ENCODE results near the gene BAD. TPM values are rescaled to one million over a fixed set of nuclear protein-coding genes. Genes with fewer than 3 reads are reported as not detected.

Gene BAD
- total RNA-seq, 4 donors from 2014 or later = 57.1 to 71.9 (median 64.4) TPM

- DNase-seq (ENCODE audit: low spot score in 2 of 2) = no peak
- 2% methylated on average over 17 of the region's 75 CpGs for WGBS
- H3K9me3 ChIP-seq = no peaks in the 10 kb centered on the region
- TF ChIP-seq EP300 (IDR thresholded peaks at IDR 0.05) (no peak), CTCF (IDR thresholded peaks at IDR 0.05) (peak; percentile 55 to 95)
- peaks cover 19% of the 10 kb centered on the region for H3K36me3 ChIP-seq
- no peaks in the 10 kb centered on the region for H3K27me3 ChIP-seq
- peak within 1 kb of the TSS; percentile 85 for H3K4me3 ChIP-seq
- peaks cover 43% of the 10 kb centered on the region for H3K4me1 ChIP-seq
- H3K27ac ChIP-seq = peak within 1 kb of the TSS; percentile 16
Observed at GRCh38 chr11:64251016-64251752, 33.3 kb downstream of the BAD start, which contains the start of gene PLCB3. PLCB3 (plus strand) TSS chr11:64251530; CDS start chr11:64251650, 120 bp downstream.

GRCh38 chr11:64250415-64251015 is 34.0 kb downstream of the BAD start:
- WGBS = 35% methylated on average over 9 of the region's 13 CpGs
- Histone ChIP-seq H3K4me1 (peaks cover 50% of the 10 kb centered on the region), H3K36me3 (peaks cover 12% of the 10 kb centered on the region), H3K9me3 (no peaks in the 10 kb centered on the region), H3K27me3 (no peaks in the 10 kb centered on the region), H3K4me3 (peak overlapping the region; percentile 85), H3K27ac (no peak overlapping the region)
- TF ChIP-seq POLR2AphosphoS5 (IDR thresholded peaks at IDR 0.05) (no peak), POLR2A (IDR thresholded peaks at IDR 0.05) (no peak), EP300 (IDR thresholded peaks at IDR 0.05) (no peak), CTCF (IDR thresholded peaks at IDR 0.05) (no peak)
- DNase-seq (ENCODE audit: low spot score in 2 of 2) = no peak

GRCh38 chr11:64249563-64250414 is 34.7 kb downstream of the BAD start:
- Histone ChIP-seq H3K4me3 (no peak overlapping the region), H3K4me1 (peaks cover 57% of the 10 kb centered on the region), H3K36me3 (peaks cover 6% of the 10 kb centered on the region), H3K27me3 (no peaks in the 10 kb centered on the region), H3K9me3 (no peaks in the 10 kb centered on the region), H3K27ac (no peak overlapping the region)
- WGBS = 86% methylated on average over 7 of the region's 8 CpGs
- TF ChIP-seq POLR2AphosphoS5 (IDR thresholded peaks at IDR 0.05) (no peak), CTCF (IDR thresholded peaks at IDR 0.05) (no peak), POLR2A (IDR thresholded peaks at IDR 0.05) (no peak), EP300 (IDR thresholded peaks at IDR 0.05) (no peak)
- no peak for DNase-seq (ENCODE audit: low spot score in 2 of 2)

GRCh38 chr11:64249038-64249437 is 35.4 kb downstream of the BAD start:
- Histone ChIP-seq H3K27ac (no peak overlapping the region), H3K27me3 (no peaks in the 10 kb centered on the region), H3K9me3 (no peaks in the 10 kb centered on the region), H3K4me3 (no peak overlapping the region), H3K4me1 (peaks cover 63% of the 10 kb centered on the region), H3K36me3 (peaks cover 3% of the 10 kb centered on the region)
- WGBS = 89% methylated on average over 4 of the region's 4 CpGs
- no peak for TF ChIP-seq EP300 (IDR thresholded peaks at IDR 0.05)
- TF ChIP-seq POLR2A (IDR thresholded peaks at IDR 0.05) = no peak
- TF ChIP-seq CTCF (IDR thresholded peaks at IDR 0.05) = no peak
- TF ChIP-seq POLR2AphosphoS5 (IDR thresholded peaks at IDR 0.05) = no peak
- no peak for DNase-seq (ENCODE audit: low spot score in 2 of 2)

- WGBS = 63% methylated on average over 7 of the region's 7 CpGs
- no peak overlapping the region for H3K27ac ChIP-seq
- H3K27me3 ChIP-seq = no peaks in the 10 kb centered on the region
- peaks cover 61% of the 10 kb centered on the region for H3K4me1 ChIP-seq
- H3K4me3 ChIP-seq = no peak overlapping the region
- H3K36me3 ChIP-seq = peaks cover 7% of the 10 kb centered on the region
- DNase-seq (ENCODE audit: low spot score in 2 of 2) = no peak
- no peaks in the 10 kb centered on the region for H3K9me3 ChIP-seq
- TF ChIP-seq POLR2A (IDR thresholded peaks at IDR 0.05) (no peak), CTCF (IDR thresholded peaks at IDR 0.05) (no peak), POLR2AphosphoS5 (IDR thresholded peaks at IDR 0.05) (no peak), EP300 (IDR thresholded peaks at IDR 0.05) (no peak)
Observed at GRCh38 chr11:64248578-64248977, 35.9 kb downstream of the BAD start.

All from suprapubic skin (tissue), 4 donors.